HepG2 (cell line): ENCODE data around the gene CCDC102B. TPM values are rescaled to one million over a fixed set of nuclear protein-coding genes. Genes with fewer than 3 reads are reported as not detected.
A peak's percentile ranks its signal among the peaks of the same experiment; 100 is the strongest.
"Not testable (repeated sequence)": the region's sequence is repeated elsewhere in the genome, so short reads cannot be mapped to it uniquely, and the experiment has no call there.

Experiments
- ATAC-seq: fragments of 200-7000 bp; cut with Tn5 transposase; 3 replicates; pipeline ENCODE4 v1.9.1; 2020; ENCODE audit warnings: mild to moderate bottlenecking, moderate library complexity
- BruUV-seq: library from RNA; stranded (reverse); fragments of 400-500 nt; replicated peaks from 2 replicates; lab custom pipeline; 2021; lab: Mats Ljungman, UMichigan
- CTCF ChIA-PET: fragments of 300-600 bp; formaldehyde crosslinking; extraction: SDS; loops from one replicate; lab custom pipeline; 2021; ENCODE audit warnings: low total read pairs, inconsistent platforms, low intra/inter-chr PET ratio; lab: Yijun Ruan, JAX
- POLR2A ChIA-PET: fragments of 350-600 bp; sonication (Branson Sonifier 250); formaldehyde crosslinking; loops from one replicate; lab custom pipeline; 2020; ENCODE audit warnings: antibody characterized with exemption, inconsistent platforms; lab: Yijun Ruan, JAX
- DNase-seq: peaks from one replicate; pipeline ENCODE4 v3.0.0-alpha.2; 2015; ENCODE audit warnings: low spot score
- FAIRE-seq: peaks from 3 replicates; lab custom pipeline; 2011; peaks lifted over from hg19 to GRCh38; lab: Jason Lieb, UNC
- H2AFZ ChIP-seq: one replicate; pipeline ENCODE4 v1.6.1; 2011; ENCODE audit warnings: low read length, inconsistent platforms
- H3K27ac ChIP-seq: fragments of 300-600 bp; 3 replicates; pipeline ENCODE4 v1.8.0; 2011; ENCODE audit warnings: mixed run types, mild to moderate bottlenecking, mixed read lengths, low read length, inconsistent platforms; ENCODE audit not compliant: insufficient read depth; ENCODE audit errors: extremely low read length
- H3K27me3 ChIP-seq, 2 experiments: fragments of 200-600 bp in 1 of 2; 2 replicates in 1 of 2; 3 replicates in 1 of 2; pipeline versions ENCODE4 v1.6.0 to v1.8.0; 2011; ENCODE audit warnings: low read length in 2 of 2, mild to moderate bottlenecking in 2 of 2, moderate library complexity in 2 of 2, inconsistent platforms in 1 of 2; ENCODE audit not compliant: insufficient read depth in 2 of 2, control insufficient read depth in 1 of 2
- H3K36me3 ChIP-seq, 2 experiments: fragments of 200-600 bp in 1 of 2; replicated peaks in 1 of 2; 2 replicates in 1 of 2; 3 replicates in 1 of 2; pipeline versions ENCODE4 v1.5.1 to v1.8.0; 2011; ENCODE audit warnings: low read length in 2 of 2, inconsistent platforms in 1 of 2; ENCODE audit not compliant: insufficient read depth in 2 of 2, control insufficient read depth in 1 of 2
- H3K4me1 ChIP-seq: 2 replicates; pipeline ENCODE4 v1.5.1; 2012; ENCODE audit warnings: low read length, inconsistent platforms; ENCODE audit not compliant: insufficient read depth
- H3K4me2 ChIP-seq: 2 replicates; pipeline ENCODE4 v1.6.0; 2011; ENCODE audit warnings: low read depth, low read length, inconsistent platforms
- H3K4me3 ChIP-seq, 3 experiments: fragments of 200-600 bp in 1 of 3; sonication (generic), shearing (Covaris generic) in 1 of 3; replicated peaks in 1 of 3; 2 replicates each; pipeline ENCODE4 v1.5.1; 2011 to 2016; ENCODE audit warnings: low read length in 3 of 3, inconsistent platforms in 2 of 3, low read depth in 2 of 3, mild to moderate bottlenecking in 2 of 3, control low read depth in 1 of 3, mixed read lengths in 1 of 3; ENCODE audit not compliant: insufficient read depth in 1 of 3
- H3K79me2 ChIP-seq: one replicate; pipeline ENCODE4 v1.6.1; 2011; ENCODE audit warnings: low read length, inconsistent platforms; ENCODE audit not compliant: insufficient read depth
- H3K9ac ChIP-seq: 2 replicates; pipeline ENCODE4 v1.6.0; 2011; ENCODE audit warnings: mild to moderate bottlenecking, low read depth, low read length, inconsistent platforms; ENCODE audit not compliant: insufficient read depth
- H3K9me3 ChIP-seq: 2 replicates; pipeline ENCODE4 v1.5.1; 2012; ENCODE audit warnings: mild to moderate bottlenecking, low read length
- H4K20me1 ChIP-seq: 2 replicates; pipeline ENCODE4 v1.6.0; 2011; ENCODE audit warnings: inconsistent platforms, mild to moderate bottlenecking, low read length, moderate library complexity; ENCODE audit not compliant: insufficient read depth
- ATF7 ChIP-seq, 2 experiments: fragments of 450-650 bp in 1 of 2; sonication (generic) in 1 of 2; formaldehyde crosslinking in 1 of 2; IDR thresholded peaks; 2 replicates each; pipeline versions ENCODE4 v1.4.0 to v1.6.1; 2016 to 2020; ENCODE audit warnings: antibody characterized with exemption in 1 of 2, mild to moderate bottlenecking in 1 of 2, missing genetic modification reagents in 1 of 2
- ZBTB39 ChIP-seq: sonication (generic); formaldehyde crosslinking; IDR thresholded peaks from 2 replicates; pipeline ENCODE4 v1.5.0; 2020; ENCODE audit warnings: missing genetic modification reagents
- ZNF205 ChIP-seq: IDR thresholded peaks from 2 replicates; pipeline ENCODE4 v1.6.1; 2018; ENCODE audit warnings: missing biosample characterization, missing genetic modification reagents
- WGBS: methylation state at CpG from one replicate; pipeline ENCODE4 v1.1.6; 2017; ENCODE audit warnings: low lambda C conversion rate; 5-methylcytosine and 5-hydroxymethylcytosine counted together
- in situ Hi-C: cut with HindIII; loops from 2 replicates; pipeline ENCODE4 v1.10.0; 2017; ENCODE audit warnings: low pct_unique_long_range_greater_than_20kb; ENCODE audit not compliant: extremely low pct_ligation_motif_present
- intact Hi-C: fragments of 100-400 bp; cut with micrococcal nuclease; formaldehyde crosslinking; loops from one replicate; pipeline ENCODE4 v1.10.0; 2022; ENCODE audit not compliant: unreplicated experiment
- polyA plus RNA-seq, 8 experiments: library from polyadenylated mRNA; depleted of rRNA in 3 of 8; stranded (reverse) in 7 of 8; unstranded in 1 of 8; fragments of >200 nt; fragmentation: Illumina TruSeq in 4 of 8; extraction: Trizol in 4 of 8; gene quantifications; 2 replicates each; pipeline versions ENCODE4 v1.2.1 to v1.2.3, GENCODE V29; 2011 to 2016; ENCODE audit warnings: low read depth in 4 of 8, missing spikeins in 1 of 8, mixed read lengths in 1 of 8; ENCODE audit not compliant: insufficient read depth in 1 of 8
- total RNA-seq, 5 experiments: library from RNA; depleted of rRNA; stranded (reverse); fragments of >200 nt; fragmentation: Illumina TruSeq; extraction: Trizol; gene quantifications; 2 replicates each; pipeline ENCODE4 v1.2.3, GENCODE V29; 2016; ENCODE audit warnings: low read depth in 1 of 5

The CCDC102B gene
- total and polyA plus RNA-seq, 2 of the 13 experiments (the other 11 are each of a cell fraction or from before 2014, with no cell fraction given) = 2.3 to 3.7 TPM

- 64% methylated on average over 1 of the region's 1 CpG for WGBS
- BruUV-seq = no TSS peak
- H3K9me3 ChIP-seq = no peaks in the 10 kb centered on the region
- H4K20me1 ChIP-seq = no peaks in the 10 kb centered on the region
- ATAC-seq = no peak
- no peak overlapping the region for H3K9ac ChIP-seq
- no peaks in the 10 kb centered on the region for H3K27me3 ChIP-seq
- CTCF ChIA-PET = no interaction called here
- no peak overlapping the region for H2AFZ ChIP-seq
- no peak overlapping the region for H3K4me3 ChIP-seq
- no peaks in the 10 kb centered on the region for H3K4me1 ChIP-seq
- H3K79me2 ChIP-seq = no peaks in the 10 kb centered on the region
- no peak overlapping the region for H3K27ac ChIP-seq
- no peak for DNase-seq
- H3K36me3 ChIP-seq = no peaks in the 10 kb centered on the region
- no peak overlapping the region for H3K4me2 ChIP-seq
- no peak for TF ChIP-seq ZNF205 (CRISPR knock-in tag)
- no peak for TF ChIP-seq ZBTB39 (CRISPR knock-in tag)
- peak; percentile 31; the same call in 1 of the 2 replicates for TF ChIP-seq ATF7 (IDR thresholded peaks at IDR 0.05)
- TF ChIP-seq ATF7 (CRISPR knock-in tag; IDR thresholded peaks at IDR 0.05) = no peak
- POLR2A ChIA-PET = no interaction called here
- in situ Hi-C loops (no loop called here), intact Hi-C loops (no loop called here)
- no peak for FAIRE-seq
These were observed 76.5 kb downstream of the CCDC102B start for GRCh38 chr18:68874361-68874760.

- H3K36me3 ChIP-seq, FAIRE-seq, H3K27ac ChIP-seq, H3K9ac ChIP-seq, H3K27me3 ChIP-seq, H3K4me3 ChIP-seq, H2AFZ ChIP-seq, H4K20me1 ChIP-seq, CTCF ChIA-PET, H3K4me1 ChIP-seq, H3K9me3 ChIP-seq, H3K79me2 ChIP-seq, H3K4me2 ChIP-seq, BruUV-seq, POLR2A ChIA-PET, intact Hi-C loops, ATAC-seq, DNase-seq, in situ Hi-C loops: not testable (repeated sequence)
- WGBS = 100% methylated on average over 1 of the region's 21 CpGs
These were observed 82.1 kb downstream of the CCDC102B start for GRCh38 chr18:68879947-68880346.
